HepG2 (cell line): ENCODE results near the gene TEX48. TPM values are rescaled to one million over a fixed set of nuclear protein-coding genes. Genes with fewer than 3 reads are reported as not detected.

ENCODE experiments used
- ATAC-seq: fragments of 200-7000 bp; cut with Tn5 transposase; 3 replicates; pipeline ENCODE4 v1.9.1; 2020; ENCODE audit warnings: mild to moderate bottlenecking, moderate library complexity
- BruUV-seq: library from RNA; stranded (reverse); fragments of 400-500 nt; replicated peaks from 2 replicates; lab custom pipeline; 2021; lab: Mats Ljungman, UMichigan
- CTCF ChIA-PET: fragments of 300-600 bp; formaldehyde crosslinking; extraction: SDS; loops from one replicate; lab custom pipeline; 2021; ENCODE audit warnings: low total read pairs, inconsistent platforms, low intra/inter-chr PET ratio; lab: Yijun Ruan, JAX
- POLR2A ChIA-PET: fragments of 350-600 bp; sonication (Branson Sonifier 250); formaldehyde crosslinking; loops from one replicate; lab custom pipeline; 2020; ENCODE audit warnings: antibody characterized with exemption, inconsistent platforms; lab: Yijun Ruan, JAX
- DNase-seq: peaks from one replicate; pipeline ENCODE4 v3.0.0-alpha.2; 2015; ENCODE audit warnings: low spot score
- FAIRE-seq: peaks from 3 replicates; lab custom pipeline; 2011; peaks lifted over from hg19 to GRCh38; lab: Jason Lieb, UNC
- H2AFZ ChIP-seq: one replicate; pipeline ENCODE4 v1.6.1; 2011; ENCODE audit warnings: low read length, inconsistent platforms
- H3K27ac ChIP-seq: fragments of 300-600 bp; 3 replicates; pipeline ENCODE4 v1.8.0; 2011; ENCODE audit warnings: mixed run types, mild to moderate bottlenecking, mixed read lengths, low read length, inconsistent platforms; ENCODE audit not compliant: insufficient read depth; ENCODE audit errors: extremely low read length
- H3K27me3 ChIP-seq, 2 experiments: fragments of 200-600 bp in 1 of 2; 2 replicates in 1 of 2; 3 replicates in 1 of 2; pipeline versions ENCODE4 v1.6.0 to v1.8.0; 2011; ENCODE audit warnings: low read length in 2 of 2, mild to moderate bottlenecking in 2 of 2, moderate library complexity in 2 of 2, inconsistent platforms in 1 of 2; ENCODE audit not compliant: insufficient read depth in 2 of 2, control insufficient read depth in 1 of 2
- H3K36me3 ChIP-seq, 2 experiments: fragments of 200-600 bp in 1 of 2; replicated peaks in 1 of 2; 2 replicates in 1 of 2; 3 replicates in 1 of 2; pipeline versions ENCODE4 v1.5.1 to v1.8.0; 2011; ENCODE audit warnings: low read length in 2 of 2, inconsistent platforms in 1 of 2; ENCODE audit not compliant: insufficient read depth in 2 of 2, control insufficient read depth in 1 of 2
- H3K4me1 ChIP-seq: 2 replicates; pipeline ENCODE4 v1.5.1; 2012; ENCODE audit warnings: low read length, inconsistent platforms; ENCODE audit not compliant: insufficient read depth
- H3K4me2 ChIP-seq: 2 replicates; pipeline ENCODE4 v1.6.0; 2011; ENCODE audit warnings: low read depth, low read length, inconsistent platforms
- H3K4me3 ChIP-seq, 3 experiments: fragments of 200-600 bp in 1 of 3; sonication (generic), shearing (Covaris generic) in 1 of 3; replicated peaks in 1 of 3; 2 replicates each; pipeline ENCODE4 v1.5.1; 2011 to 2016; ENCODE audit warnings: low read length in 3 of 3, inconsistent platforms in 2 of 3, low read depth in 2 of 3, mild to moderate bottlenecking in 2 of 3, control low read depth in 1 of 3, mixed read lengths in 1 of 3; ENCODE audit not compliant: insufficient read depth in 1 of 3
- H3K79me2 ChIP-seq: one replicate; pipeline ENCODE4 v1.6.1; 2011; ENCODE audit warnings: low read length, inconsistent platforms; ENCODE audit not compliant: insufficient read depth
- H3K9ac ChIP-seq: 2 replicates; pipeline ENCODE4 v1.6.0; 2011; ENCODE audit warnings: mild to moderate bottlenecking, low read depth, low read length, inconsistent platforms; ENCODE audit not compliant: insufficient read depth
- H3K9me3 ChIP-seq: 2 replicates; pipeline ENCODE4 v1.5.1; 2012; ENCODE audit warnings: mild to moderate bottlenecking, low read length
- H4K20me1 ChIP-seq: 2 replicates; pipeline ENCODE4 v1.6.0; 2011; ENCODE audit warnings: inconsistent platforms, mild to moderate bottlenecking, low read length, moderate library complexity; ENCODE audit not compliant: insufficient read depth
- BRD4 ChIP-seq: sonication (generic); formaldehyde crosslinking; IDR thresholded peaks from 2 replicates; pipeline ENCODE4 v1.4.0; 2020; ENCODE audit warnings: missing genetic modification reagents
- GTF3A ChIP-seq: sonication (generic); formaldehyde crosslinking; conservative IDR thresholded peaks from 2 replicates; pipeline ENCODE4 v1.4.0; 2020; ENCODE audit warnings: mild to moderate bottlenecking, missing genetic modification reagents
- MBNL3 ChIP-seq: fragments of 250-450 bp; sonication (Bioruptor Pico); conservative IDR thresholded peaks from 2 replicates; pipeline ENCODE4 v1.8.0; 2022; ENCODE audit warnings: mild to moderate bottlenecking, inconsistent platforms
- NCOR1 ChIP-seq: fragments of 200-600 bp; sonication (generic); IDR thresholded peaks from 2 replicates; pipeline ENCODE4 v1.7.0; 2017; ENCODE audit warnings: antibody characterized with exemption, low read length, borderline replicate concordance
- PHF20 ChIP-seq: sonication (generic); formaldehyde crosslinking; IDR thresholded peaks from 2 replicates; pipeline ENCODE4 v1.5.0; 2020; ENCODE audit warnings: mild to moderate bottlenecking, missing genetic modification reagents
- POLR2AphosphoS5 ChIP-seq: IDR thresholded peaks from 2 replicates; pipeline ENCODE4 v1.6.1; 2012; ENCODE audit warnings: low read depth, low read length
- RARG ChIP-seq: sonication (generic); formaldehyde crosslinking; IDR thresholded peaks from 2 replicates; pipeline ENCODE4 v1.4.0; 2020; ENCODE audit warnings: low read depth, mild to moderate bottlenecking, missing genetic modification reagents
- SRY ChIP-seq: sonication (generic); formaldehyde crosslinking; IDR thresholded peaks from 2 replicates; pipeline ENCODE4 v1.8.0; 2022; ENCODE audit warnings: mild to moderate bottlenecking, missing genetic modification reagents
- ZFP91 ChIP-seq: sonication (generic); formaldehyde crosslinking; IDR thresholded peaks from 2 replicates; pipeline ENCODE4 v1.9.0; 2022; ENCODE audit warnings: missing genetic modification reagents, mild to moderate bottlenecking, borderline replicate concordance
- ZNF251 ChIP-seq: sonication (generic); formaldehyde crosslinking; IDR thresholded peaks from 2 replicates; pipeline ENCODE4 v1.9.0; 2021; ENCODE audit warnings: mild to moderate bottlenecking, missing genetic modification reagents
- ZNF362 ChIP-seq: sonication (generic); formaldehyde crosslinking; IDR thresholded peaks from 2 replicates; pipeline ENCODE4 v1.4.0; 2020; ENCODE audit warnings: missing genetic modification reagents, mild to moderate bottlenecking, borderline replicate concordance
- ZNF44 ChIP-seq: sonication (generic); formaldehyde crosslinking; IDR thresholded peaks from 2 replicates; pipeline ENCODE4 v1.5.1; 2020; ENCODE audit warnings: mild to moderate bottlenecking, missing genetic modification reagents
- ZNF704 ChIP-seq: sonication (generic); formaldehyde crosslinking; IDR thresholded peaks from 2 replicates; pipeline ENCODE4 v1.8.1; 2023; ENCODE audit warnings: mild to moderate bottlenecking, inconsistent platforms, moderate library complexity, missing genetic modification reagents, borderline replicate concordance
- ZNF766 ChIP-seq: sonication (generic); formaldehyde crosslinking; IDR thresholded peaks from 2 replicates; pipeline ENCODE4 v1.5.0; 2020; ENCODE audit warnings: missing genetic modification reagents, borderline replicate concordance
- ZNF883 ChIP-seq: sonication (generic); formaldehyde crosslinking; IDR thresholded peaks from 2 replicates; pipeline ENCODE4 v1.5.1; 2020; ENCODE audit warnings: mild to moderate bottlenecking, missing genetic modification reagents; ENCODE audit errors: not compliant biosample characterization
- WGBS: methylation state at CpG from one replicate; pipeline ENCODE4 v1.1.6; 2017; ENCODE audit warnings: low lambda C conversion rate; 5-methylcytosine and 5-hydroxymethylcytosine counted together
- in situ Hi-C: cut with HindIII; loops from 2 replicates; pipeline ENCODE4 v1.10.0; 2017; ENCODE audit warnings: low pct_unique_long_range_greater_than_20kb; ENCODE audit not compliant: extremely low pct_ligation_motif_present
- intact Hi-C: fragments of 100-400 bp; cut with micrococcal nuclease; formaldehyde crosslinking; loops from one replicate; pipeline ENCODE4 v1.10.0; 2022; ENCODE audit not compliant: unreplicated experiment
- polyA plus RNA-seq, 8 experiments: library from polyadenylated mRNA; depleted of rRNA in 3 of 8; stranded (reverse) in 7 of 8; unstranded in 1 of 8; fragments of >200 nt; fragmentation: Illumina TruSeq in 4 of 8; extraction: Trizol in 4 of 8; gene quantifications; 2 replicates each; pipeline versions ENCODE4 v1.2.1 to v1.2.3, GENCODE V29; 2011 to 2016; ENCODE audit warnings: low read depth in 4 of 8, missing spikeins in 1 of 8, mixed read lengths in 1 of 8; ENCODE audit not compliant: insufficient read depth in 1 of 8
- total RNA-seq, 5 experiments: library from RNA; depleted of rRNA; stranded (reverse); fragments of >200 nt; fragmentation: Illumina TruSeq; extraction: Trizol; gene quantifications; 2 replicates each; pipeline ENCODE4 v1.2.3, GENCODE V29; 2016; ENCODE audit warnings: low read depth in 1 of 5

The TEX48 gene
- total and polyA plus RNA-seq, 2 of the 13 experiments (the other 11 are each of a cell fraction or from before 2014, with no cell fraction given): not detected

- Histone ChIP-seq H3K4me2 (no peak overlapping the region), H2AFZ (no peak overlapping the region), H3K9me3 (no peaks in the 10 kb centered on the region), H4K20me1 (no peaks in the 10 kb centered on the region), H3K27me3 (no peaks in the 10 kb centered on the region), H3K36me3 (peaks cover 4 to 42% of the 10 kb centered on the region in 2 experiments), H3K27ac (no peak overlapping the region), H3K9ac (no peak overlapping the region), H3K4me1 (peaks cover 16% of the 10 kb centered on the region), H3K79me2 (no peaks in the 10 kb centered on the region), H3K4me3 (no peak overlapping the region)
- FAIRE-seq (no peak), DNase-seq (no peak), ATAC-seq (no peak)
- in situ Hi-C loops (no loop called here), intact Hi-C loops (no loop called here)
- ChIA-PET POLR2A (no interaction called here), CTCF (no interaction called here)
- WGBS: 51% methylated on average over 2 of the region's 2 CpGs
- TF ChIP-seq PHF20 (CRISPR knock-in tag) (no peak), ZNF362 (no peak), RARG (CRISPR knock-in tag) (no peak), ZNF251 (CRISPR knock-in tag) (no peak), MBNL3 (no peak)
- no TSS peak for BruUV-seq
These were observed 50.8 kb downstream of the TEX48 start for GRCh38 chr9:114631166-114631565.

GRCh38 chr9:114629563-114630090, 52.4 kb downstream of the TEX48 start:
- no TSS peak for BruUV-seq
- no peak for TF ChIP-seq GTF3A (CRISPR knock-in tag)
- no peak for TF ChIP-seq ZNF883 (CRISPR knock-in tag)
- no peak for TF ChIP-seq ZFP91 (CRISPR knock-in tag)
- no peak for TF ChIP-seq ZNF44 (CRISPR knock-in tag)
- no peak for TF ChIP-seq POLR2AphosphoS5
- no peak for TF ChIP-seq SRY
- TF ChIP-seq NCOR1: no peak
- TF ChIP-seq BRD4 (CRISPR knock-in tag): no peak
- TF ChIP-seq ZNF704 (CRISPR knock-in tag): no peak
- TF ChIP-seq ZNF766 (CRISPR knock-in tag): no peak
- Histone ChIP-seq H3K4me1 (peaks cover 16% of the 10 kb centered on the region), H3K27me3 (no peaks in the 10 kb centered on the region), H3K9me3 (no peaks in the 10 kb centered on the region), H3K9ac (no peak overlapping the region), H3K36me3 (peaks cover 4 to 43% of the 10 kb centered on the region in 2 experiments), H3K4me2 (no peak overlapping the region), H4K20me1 (no peaks in the 10 kb centered on the region), H3K27ac (no peak overlapping the region), H3K4me3 (no peak overlapping the region), H3K79me2 (no peaks in the 10 kb centered on the region), H2AFZ (no peak overlapping the region)
- ATAC-seq (no peak), DNase-seq (no peak), FAIRE-seq (no peak)
- intact Hi-C loops (no loop called here), in situ Hi-C loops (no loop called here)
- ChIA-PET POLR2A (no interaction called here), CTCF (no interaction called here)
- 75% methylated on average over 7 of the region's 7 CpGs for whole genome bisulfite sequencing
